WTC11 (cell line): Measurements from ENCODE around the gene CIDEB.

Experiments used
- CTCF ChIP-seq: fragments of 200-600 bp; IDR thresholded peaks from 2 replicates; pipeline ENCODE4 v1.8.0; 2022; ENCODE audit warnings: antibody characterized with exemption
- ESRRA ChIP-seq: sonication (generic); formaldehyde crosslinking; IDR thresholded peaks from 2 replicates; pipeline ENCODE4 v1.8.1; 2022; ENCODE audit warnings: mild to moderate bottlenecking, missing genetic modification reagents, borderline replicate concordance

- TF ChIP-seq CTCF (no peak), ESRRA (CRISPR knock-in tag) (no peak)
Measured at GRCh38 chr14:24291446-24292117, 16.2 kb downstream of the CIDEB start.
